Keratinocyte (primary cell): Measurements from ENCODE around the gene SCN10A. TPM values are rescaled to one million over a fixed set of nuclear protein-coding genes. Genes with fewer than 3 reads are reported as not detected.

ENCODE experiments used
- DNase-seq: peaks from one replicate; pipeline ENCODE4 v3.0.0-alpha.2; 2011; ENCODE audit warnings: low read depth, missing footprints, low spot score
- FAIRE-seq: peaks from 2 replicates; lab custom pipeline; 2011; peaks lifted over from hg19 to GRCh38; lab: Jason Lieb, UNC
- H2AFZ ChIP-seq: 2 replicates; pipeline ENCODE4 v1.6.0; 2012; ENCODE audit warnings: low read length, control low read depth, inconsistent platforms; ENCODE audit not compliant: control insufficient read depth
- H3K27ac ChIP-seq: 2 replicates; pipeline ENCODE4 v1.5.1; 2011; ENCODE audit warnings: low read length; ENCODE audit not compliant: control insufficient read depth, insufficient read depth
- H3K27me3 ChIP-seq: 3 replicates; pipeline ENCODE4 v1.6.0; 2011; ENCODE audit warnings: low read length; ENCODE audit not compliant: control insufficient read depth, insufficient read depth; ENCODE audit errors: extremely low read depth
- H3K36me3 ChIP-seq, 2 experiments: 2 replicates in 1 of 2; 3 replicates in 1 of 2; pipeline ENCODE4 v1.5.1; 2011; ENCODE audit warnings: low read length in 2 of 2, mild to moderate bottlenecking in 1 of 2; ENCODE audit not compliant: control insufficient read depth in 2 of 2, insufficient read depth in 2 of 2; ENCODE audit errors: extremely low read depth in 1 of 2
- H3K4me1 ChIP-seq: 3 replicates; pipeline ENCODE4 v1.5.1; 2011; ENCODE audit warnings: low read length; ENCODE audit not compliant: control insufficient read depth, insufficient read depth; ENCODE audit errors: extremely low read depth
- H3K4me2 ChIP-seq: 3 replicates; pipeline ENCODE4 v1.6.0; 2011; ENCODE audit warnings: low read depth, low read length; ENCODE audit not compliant: control insufficient read depth, insufficient read depth; ENCODE audit errors: extremely low read depth
- H3K4me3 ChIP-seq, 3 experiments: fragments of 200-600 bp in 1 of 3; sonication (generic) in 1 of 3; 2 replicates in 2 of 3; 3 replicates in 1 of 3; pipeline ENCODE4 v1.5.1; 2011 to 2016; ENCODE audit warnings: low read length in 3 of 3, mild to moderate bottlenecking in 3 of 3, control low read depth in 2 of 3, inconsistent platforms in 1 of 3, low read depth in 1 of 3, mixed read lengths in 1 of 3, mixed run types in 1 of 3, moderate library complexity in 1 of 3; ENCODE audit not compliant: control insufficient read depth in 2 of 3, insufficient read depth in 2 of 3; ENCODE audit errors: extremely low read depth in 1 of 3
- H3K79me2 ChIP-seq: 2 replicates; pipeline ENCODE4 v1.6.0; 2012; ENCODE audit warnings: low read length; ENCODE audit not compliant: control insufficient read depth, insufficient read depth
- H3K9ac ChIP-seq: 3 replicates; pipeline ENCODE4 v1.6.0; 2011; ENCODE audit warnings: low read length; ENCODE audit not compliant: control insufficient read depth, insufficient read depth; ENCODE audit errors: extremely low read depth
- H3K9me1 ChIP-seq: 3 replicates; pipeline ENCODE4 v1.6.0; 2011; ENCODE audit warnings: low read length; ENCODE audit not compliant: control insufficient read depth, insufficient read depth; ENCODE audit errors: extremely low read depth
- H3K9me3 ChIP-seq: 2 replicates; pipeline ENCODE4 v1.5.1; 2012; ENCODE audit warnings: low read depth, low read length; ENCODE audit not compliant: control insufficient read depth
- H4K20me1 ChIP-seq: 3 replicates; pipeline ENCODE4 v1.6.0; 2011; ENCODE audit warnings: low read length; ENCODE audit not compliant: control insufficient read depth, insufficient read depth; ENCODE audit errors: extremely low read depth
- EZH2 ChIP-seq: IDR thresholded peaks from one replicate; pipeline ENCODE4 v1.6.1; 2012; ENCODE audit warnings: inconsistent platforms, mild to moderate bottlenecking, low read length, moderate library complexity
- dilution Hi-C: fragments of 300-500 bp; cut with MboI; formaldehyde crosslinking; loops from one replicate; pipeline ENCODE4 v1.7.0; 2020; ENCODE audit warnings: low sequenced_read_pairs; ENCODE audit not compliant: extremely low pct_ligation_motif_present
- polyA plus RNA-seq, 5 experiments: library from polyadenylated mRNA; depleted of rRNA in 3 of 5; stranded (reverse) in 3 of 5; stranded (forward) in 1 of 5; unstranded in 1 of 5; fragments of >200 nt; gene quantifications; 1 replicate in 1 of 5; 2 replicates in 3 of 5; 3 replicates in 1 of 5; pipeline versions ENCODE4 v1.2.1 to v1.2.3, GENCODE V29; 2011 to 2012; ENCODE audit warnings: missing spikeins in 2 of 5, low read depth in 1 of 5, low replicate concordance in 1 of 5
- TF ChIP-seq, protein P1 (sequence below), 3 experiments: IDR thresholded peaks in 1 of 3; conservative IDR thresholded peaks in 1 of 3; optimal IDR thresholded peaks in 1 of 3; 2 replicates in 2 of 3; 3 replicates in 1 of 3; pipeline versions ENCODE3 to v1.5.1; 2011; ENCODE audit warnings: low read length in 3 of 3, mild to moderate bottlenecking in 3 of 3, moderate library complexity in 2 of 3, control low read depth in 1 of 3, inconsistent platforms in 1 of 3; ENCODE audit not compliant: insufficient read depth in 2 of 3; ENCODE audit errors: extremely low read depth in 1 of 3

Gene SCN10A
- polyA plus RNA-seq, 1 donor (not counting 4 experiments of a cell fraction or from before 2014, with no cell fraction given): not detected

DNA sequence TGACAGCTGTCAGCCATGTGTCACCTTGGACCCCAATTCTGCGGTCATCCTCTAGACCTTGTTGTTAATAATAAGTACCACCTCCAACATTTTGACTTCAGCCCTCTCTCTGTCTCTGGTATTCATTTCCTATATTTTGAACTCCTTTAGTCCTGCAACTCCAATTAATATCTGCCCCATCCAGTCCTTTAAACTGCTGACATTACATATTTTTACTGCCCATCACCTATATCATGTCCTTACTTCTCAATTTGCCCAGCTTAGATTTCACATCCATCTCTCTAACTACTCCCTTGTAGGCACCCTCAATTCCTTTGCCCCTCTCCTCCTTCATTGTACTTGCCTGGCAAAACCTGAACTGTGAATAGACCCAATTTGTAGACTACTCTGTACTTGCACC, 73.5 kb downstream of the SCN10A start:
- FAIRE-seq (no peak), DNase-seq (no peak)
- Histone ChIP-seq H2AFZ (no peak overlapping the region), H3K27me3 (no peaks in the 10 kb centered on the region), H3K9ac (no peak overlapping the region), H3K9me1 (no peaks in the 10 kb centered on the region), H3K4me3 (no peak overlapping the region), H3K9me3 (no peaks in the 10 kb centered on the region), H3K79me2 (no peaks in the 10 kb centered on the region), H3K4me1 (no peaks in the 10 kb centered on the region), H3K36me3 (no peaks in the 10 kb centered on the region), H3K4me2 (no peak overlapping the region), H3K27ac (no peak overlapping the region), H4K20me1 (no peaks in the 10 kb centered on the region)
- TF ChIP-seq, protein P1, sequence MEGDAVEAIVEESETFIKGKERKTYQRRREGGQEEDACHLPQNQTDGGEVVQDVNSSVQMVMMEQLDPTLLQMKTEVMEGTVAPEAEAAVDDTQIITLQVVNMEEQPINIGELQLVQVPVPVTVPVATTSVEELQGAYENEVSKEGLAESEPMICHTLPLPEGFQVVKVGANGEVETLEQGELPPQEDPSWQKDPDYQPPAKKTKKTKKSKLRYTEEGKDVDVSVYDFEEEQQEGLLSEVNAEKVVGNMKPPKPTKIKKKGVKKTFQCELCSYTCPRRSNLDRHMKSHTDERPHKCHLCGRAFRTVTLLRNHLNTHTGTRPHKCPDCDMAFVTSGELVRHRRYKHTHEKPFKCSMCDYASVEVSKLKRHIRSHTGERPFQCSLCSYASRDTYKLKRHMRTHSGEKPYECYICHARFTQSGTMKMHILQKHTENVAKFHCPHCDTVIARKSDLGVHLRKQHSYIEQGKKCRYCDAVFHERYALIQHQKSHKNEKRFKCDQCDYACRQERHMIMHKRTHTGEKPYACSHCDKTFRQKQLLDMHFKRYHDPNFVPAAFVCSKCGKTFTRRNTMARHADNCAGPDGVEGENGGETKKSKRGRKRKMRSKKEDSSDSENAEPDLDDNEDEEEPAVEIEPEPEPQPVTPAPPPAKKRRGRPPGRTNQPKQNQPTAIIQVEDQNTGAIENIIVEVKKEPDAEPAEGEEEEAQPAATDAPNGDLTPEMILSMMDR (optimal IDR thresholded peaks at IDR 0.05 in 1 of 3, IDR thresholded peaks at IDR 0.05 in 1 of 3, conservative IDR thresholded peaks at IDR 0.05 in 1 of 3; ENCODE audit: extremely low read depth in 1 of 3, insufficient read depth in 2 of 3, low read length in 3 of 3): no peak
- no peak for TF ChIP-seq EZH2
- dilution Hi-C loops: no loop called here

DNA sequence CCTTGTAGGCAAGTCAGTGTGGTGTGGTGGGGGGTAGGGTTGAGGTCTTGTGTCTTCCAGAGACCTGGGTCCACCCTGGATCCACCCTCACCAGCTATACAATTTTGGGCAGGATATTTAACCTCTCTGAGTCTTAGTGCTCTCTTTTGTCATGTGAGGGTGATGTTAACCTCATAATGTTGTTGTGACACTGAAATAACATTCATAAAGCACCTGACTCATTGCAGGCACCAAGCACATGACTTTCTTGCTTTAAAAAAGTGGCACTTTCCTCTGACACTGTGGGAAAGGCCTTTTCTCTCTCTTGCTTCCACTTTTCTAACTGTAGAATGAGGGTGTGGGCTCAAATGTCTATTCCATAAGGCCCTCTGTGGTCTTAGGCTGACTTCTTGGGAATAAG, 75.5 kb downstream of the SCN10A start:
- dilution Hi-C loops: no loop called here
- Histone ChIP-seq H3K9me1 (no peaks in the 10 kb centered on the region), H3K27ac (no peak overlapping the region), H4K20me1 (no peaks in the 10 kb centered on the region), H3K79me2 (no peaks in the 10 kb centered on the region), H3K27me3 (no peaks in the 10 kb centered on the region), H3K4me1 (no peaks in the 10 kb centered on the region), H3K9me3 (no peaks in the 10 kb centered on the region), H3K36me3 (no peaks in the 10 kb centered on the region), H3K4me3 (no peak overlapping the region), H2AFZ (no peak overlapping the region), H3K4me2 (no peak overlapping the region), H3K9ac (no peak overlapping the region)
- DNase-seq (no peak), FAIRE-seq (no peak)
- TF ChIP-seq, protein P1 (optimal IDR thresholded peaks at IDR 0.05 in 1 of 3, IDR thresholded peaks at IDR 0.05 in 1 of 3, conservative IDR thresholded peaks at IDR 0.05 in 1 of 3; ENCODE audit: extremely low read depth in 1 of 3, insufficient read depth in 2 of 3, low read length in 3 of 3): no peak
- no peak for TF ChIP-seq EZH2
